Measurements from ENCODE around the gene PRPF31. TPM values are rescaled to one million over a fixed set of nuclear protein-coding genes. Genes with fewer than 3 reads are reported as not detected.
A peak's percentile ranks its signal among the peaks of the same experiment; 100 is the strongest.

PRPF31 gene
- total RNA-seq, 2 experiments from 2014 or later: 47.8 to 53.0 TPM

DNA sequence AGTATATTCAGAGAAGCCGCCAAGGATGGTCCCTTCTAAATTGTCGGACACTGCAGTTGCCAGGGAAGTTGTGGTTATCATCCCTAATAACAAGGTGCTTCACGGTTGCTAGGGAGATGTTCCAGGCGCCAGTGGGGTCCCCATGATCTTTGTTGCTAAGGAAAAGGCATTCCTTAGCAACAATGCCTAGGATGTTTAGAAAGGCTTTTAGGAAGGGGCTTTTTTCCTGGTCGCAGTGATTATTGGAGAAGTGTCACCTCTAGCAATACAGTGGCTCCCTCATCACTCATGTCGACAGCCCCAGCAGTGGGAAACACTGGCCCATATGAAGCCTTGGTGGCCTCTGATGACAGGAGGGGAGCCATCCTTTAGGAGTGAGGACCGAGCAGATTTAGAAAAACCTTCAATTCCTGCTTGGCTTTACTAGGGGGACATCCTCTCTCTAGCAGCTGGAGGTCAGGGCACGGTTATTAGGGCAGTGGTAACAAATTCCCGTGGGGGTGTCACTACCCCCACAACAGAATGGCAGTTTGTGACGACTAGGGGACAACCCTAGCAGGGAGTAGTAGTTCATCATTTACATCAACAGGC, 63.8 kb downstream of the PRPF31 start:
- H3K4me2 ChIP-seq (ENCODE audit: low read length): no peak overlapping the region; the same call in 1 of the 2 replicates
- no peaks in the 10 kb centered on the region for H3K9me3 ChIP-seq (ENCODE audit: low read length)
- intact Hi-C loops (cut with micrococcal nuclease; ENCODE audit: unreplicated experiment): no loop called here
- H3K79me2 ChIP-seq (ENCODE audit: insufficient read depth, low read depth, low read length): no peaks in the 10 kb centered on the region
- H3K27ac ChIP-seq (ENCODE audit: low read depth, low read length, poor library complexity, severe bottlenecking): no peak overlapping the region
- no peak overlapping the region for H2AFZ ChIP-seq (ENCODE audit: low read length)
- CTCF ChIA-PET (ENCODE audit: unreplicated experiment): no interaction called here
- BruUV-seq (replicated peaks): no TSS peak
- POLR2A ChIA-PET: no interaction called here
- no peak overlapping the region for H3K4me3 ChIP-seq (ENCODE audit: low read depth, low read length, poor library complexity, severe bottlenecking)
- peaks cover 6% of the 10 kb centered on the region; the same call in 1 of the 2 replicates for H3K36me3 ChIP-seq (ENCODE audit: insufficient read depth, low read length)
- H4K20me1 ChIP-seq (ENCODE audit: insufficient read depth, low read length): no peaks in the 10 kb centered on the region
- H3K9me2 ChIP-seq (ENCODE audit: insufficient read depth, low read length): no peaks in the 10 kb centered on the region
- peaks cover 10% of the 10 kb centered on the region for H3K4me1 ChIP-seq (ENCODE audit: insufficient read depth, low read length, poor library complexity, severe bottlenecking)
- no peak for DNase-seq (ENCODE audit: low spot score)
- TF ChIP-seq EZH2phosphoT487 (IDR thresholded peaks at IDR 0.05; ENCODE audit: borderline replicate concordance, low read depth, low read length): no peak
- TF ChIP-seq, protein P1, sequence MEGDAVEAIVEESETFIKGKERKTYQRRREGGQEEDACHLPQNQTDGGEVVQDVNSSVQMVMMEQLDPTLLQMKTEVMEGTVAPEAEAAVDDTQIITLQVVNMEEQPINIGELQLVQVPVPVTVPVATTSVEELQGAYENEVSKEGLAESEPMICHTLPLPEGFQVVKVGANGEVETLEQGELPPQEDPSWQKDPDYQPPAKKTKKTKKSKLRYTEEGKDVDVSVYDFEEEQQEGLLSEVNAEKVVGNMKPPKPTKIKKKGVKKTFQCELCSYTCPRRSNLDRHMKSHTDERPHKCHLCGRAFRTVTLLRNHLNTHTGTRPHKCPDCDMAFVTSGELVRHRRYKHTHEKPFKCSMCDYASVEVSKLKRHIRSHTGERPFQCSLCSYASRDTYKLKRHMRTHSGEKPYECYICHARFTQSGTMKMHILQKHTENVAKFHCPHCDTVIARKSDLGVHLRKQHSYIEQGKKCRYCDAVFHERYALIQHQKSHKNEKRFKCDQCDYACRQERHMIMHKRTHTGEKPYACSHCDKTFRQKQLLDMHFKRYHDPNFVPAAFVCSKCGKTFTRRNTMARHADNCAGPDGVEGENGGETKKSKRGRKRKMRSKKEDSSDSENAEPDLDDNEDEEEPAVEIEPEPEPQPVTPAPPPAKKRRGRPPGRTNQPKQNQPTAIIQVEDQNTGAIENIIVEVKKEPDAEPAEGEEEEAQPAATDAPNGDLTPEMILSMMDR (conservative IDR thresholded peaks at IDR 0.05; ENCODE audit: low read length): no peak

DNA sequence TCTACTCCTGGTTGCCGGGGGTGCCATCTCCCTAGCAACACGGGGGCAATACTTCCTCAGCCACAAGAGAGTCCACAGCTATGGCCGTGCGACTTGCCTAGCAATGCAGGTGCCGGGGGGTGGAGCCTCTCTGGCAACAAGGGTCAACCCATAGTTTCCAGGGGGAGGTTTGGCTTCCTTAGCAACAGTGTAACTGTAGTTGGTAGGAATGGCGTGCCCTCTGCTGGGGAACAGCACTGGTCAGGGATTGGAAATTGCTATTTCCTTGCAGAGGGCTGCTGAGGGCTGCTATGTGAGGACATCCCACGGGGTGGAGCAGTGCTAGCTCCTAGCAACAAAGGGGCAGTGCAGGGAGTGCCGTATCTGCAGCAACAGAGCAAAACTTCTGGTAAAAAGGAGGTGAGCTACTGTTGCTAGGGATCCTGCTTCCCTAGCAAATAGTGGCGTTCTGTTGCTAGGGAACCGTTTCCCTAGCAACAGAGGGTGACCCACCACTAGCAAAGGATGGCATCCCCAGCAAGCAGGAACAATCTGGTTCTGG, 64.4 kb downstream of the PRPF31 start:
- no peaks in the 10 kb centered on the region for H4K20me1 ChIP-seq (ENCODE audit: insufficient read depth, low read length)
- H3K9me2 ChIP-seq (ENCODE audit: insufficient read depth, low read length): no peaks in the 10 kb centered on the region
- peaks cover 10% of the 10 kb centered on the region for H3K4me1 ChIP-seq (ENCODE audit: insufficient read depth, low read length, poor library complexity, severe bottlenecking)
- no peak overlapping the region for H2AFZ ChIP-seq (ENCODE audit: low read length)
- H3K9me3 ChIP-seq (ENCODE audit: low read length): no peaks in the 10 kb centered on the region
- no peak overlapping the region for H3K4me3 ChIP-seq (ENCODE audit: low read depth, low read length, poor library complexity, severe bottlenecking)
- H3K27ac ChIP-seq (ENCODE audit: low read depth, low read length, poor library complexity, severe bottlenecking): no peak overlapping the region
- no TSS peak for BruUV-seq (replicated peaks)
- H3K36me3 ChIP-seq (ENCODE audit: insufficient read depth, low read length): peaks cover 6% of the 10 kb centered on the region; the same call in 1 of the 2 replicates
- peak; percentile 75 for DNase-seq (ENCODE audit: low spot score)
- ChIA-PET POLR2A (no interaction called here), CTCF (ENCODE audit: unreplicated experiment) (no interaction called here)
- intact Hi-C loops (cut with micrococcal nuclease; ENCODE audit: unreplicated experiment): no loop called here
- peak overlapping the region; percentile 6; the same call in 1 of the 2 replicates for H3K4me2 ChIP-seq (ENCODE audit: low read length)
- H3K79me2 ChIP-seq (ENCODE audit: insufficient read depth, low read depth, low read length): no peaks in the 10 kb centered on the region
- TF ChIP-seq EZH2phosphoT487 (IDR thresholded peaks at IDR 0.05; ENCODE audit: borderline replicate concordance, low read depth, low read length): no peak
- TF ChIP-seq, protein P1 (conservative IDR thresholded peaks at IDR 0.05; ENCODE audit: low read length): peak; percentile 78

DNA sequence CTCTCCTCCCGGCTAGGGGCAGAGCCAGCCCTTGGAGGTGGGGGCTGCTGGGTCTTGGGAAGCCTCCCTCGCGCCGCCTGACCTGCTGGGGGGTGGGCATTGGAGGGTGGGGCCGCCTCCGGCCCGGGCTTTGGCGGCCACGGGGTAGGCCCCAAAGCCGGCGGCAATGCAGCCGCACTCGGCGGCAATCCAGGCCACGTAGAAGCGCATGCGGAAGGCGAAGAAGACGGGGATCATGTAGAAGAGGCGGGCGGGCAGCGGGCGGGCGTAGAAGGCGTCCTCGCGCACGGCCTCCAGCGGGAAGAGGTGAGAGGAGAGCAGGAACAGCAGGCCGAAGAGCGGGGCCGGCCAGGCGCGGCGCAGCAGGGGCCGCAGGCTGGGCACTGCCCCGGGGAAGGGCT, 65.1 kb downstream of the PRPF31 start:
- Histone ChIP-seq H4K20me1 (ENCODE audit: insufficient read depth, low read length) (no peaks in the 10 kb centered on the region), H3K4me3 (ENCODE audit: low read depth, low read length, poor library complexity, severe bottlenecking) (no peak overlapping the region), H3K27ac (ENCODE audit: low read depth, low read length, poor library complexity, severe bottlenecking) (no peak overlapping the region), H2AFZ (ENCODE audit: low read length) (no peak overlapping the region), H3K36me3 (ENCODE audit: insufficient read depth, low read length) (peaks cover 6% of the 10 kb centered on the region; the same call in 1 of the 2 replicates), H3K4me1 (ENCODE audit: insufficient read depth, low read length, poor library complexity, severe bottlenecking) (peaks cover 10% of the 10 kb centered on the region), H3K9me3 (ENCODE audit: low read length) (no peaks in the 10 kb centered on the region), H3K4me2 (ENCODE audit: low read length) (no peak overlapping the region), H3K9me2 (ENCODE audit: insufficient read depth, low read length) (no peaks in the 10 kb centered on the region), H3K79me2 (ENCODE audit: insufficient read depth, low read depth, low read length) (no peaks in the 10 kb centered on the region)
- ChIA-PET CTCF (ENCODE audit: unreplicated experiment) (no interaction called here), POLR2A (no interaction called here)
- no peak for DNase-seq (ENCODE audit: low spot score)
- no TSS peak for BruUV-seq (replicated peaks)
- TF ChIP-seq, protein P1 (conservative IDR thresholded peaks at IDR 0.05; ENCODE audit: low read length): no peak
- TF ChIP-seq EZH2phosphoT487 (IDR thresholded peaks at IDR 0.05; ENCODE audit: borderline replicate concordance, low read depth, low read length): no peak
- intact Hi-C loops (cut with micrococcal nuclease; ENCODE audit: unreplicated experiment): no loop called here
